GM18517 (cell line): ENCODE data around the gene HIF3A.

Source experiments
- ATAC-seq: cut with Tn5 transposase; IDR thresholded peaks from one replicate; pipeline ENCODE4 v1.9.1; 2021; ENCODE audit warnings: mild to moderate bottlenecking, moderate library complexity; ENCODE audit not compliant: unreplicated experiment

The HIF3A gene

GRCh38 chr19:46324277-46324676, 27.4 kb downstream of the HIF3A start:
- ATAC-seq, result no peak

DNA sequence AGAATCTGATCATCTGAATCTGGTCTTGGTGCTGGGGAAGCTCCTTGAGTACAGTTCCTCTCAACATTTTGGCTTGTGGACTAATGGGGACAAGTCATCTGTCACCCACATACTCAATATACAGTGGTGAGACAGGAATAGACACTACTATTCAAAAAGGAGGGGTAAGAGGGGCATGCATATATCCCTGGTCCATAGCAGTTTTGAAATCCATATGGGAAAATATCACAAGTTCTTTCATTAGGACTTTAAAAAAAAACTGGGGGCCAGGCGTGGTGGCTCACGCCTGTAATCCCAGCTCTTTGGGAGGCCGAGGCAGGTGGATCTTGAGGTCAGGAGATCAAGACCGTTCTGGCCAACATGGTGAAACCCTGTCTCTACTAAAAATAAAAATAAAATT, 29.8 kb downstream of the HIF3A start:
- no peak for ATAC-seq

GRCh38 chr19:46328079-46328478, 31.2 kb downstream of the HIF3A start:
- ATAC-seq, result no peak

DNA sequence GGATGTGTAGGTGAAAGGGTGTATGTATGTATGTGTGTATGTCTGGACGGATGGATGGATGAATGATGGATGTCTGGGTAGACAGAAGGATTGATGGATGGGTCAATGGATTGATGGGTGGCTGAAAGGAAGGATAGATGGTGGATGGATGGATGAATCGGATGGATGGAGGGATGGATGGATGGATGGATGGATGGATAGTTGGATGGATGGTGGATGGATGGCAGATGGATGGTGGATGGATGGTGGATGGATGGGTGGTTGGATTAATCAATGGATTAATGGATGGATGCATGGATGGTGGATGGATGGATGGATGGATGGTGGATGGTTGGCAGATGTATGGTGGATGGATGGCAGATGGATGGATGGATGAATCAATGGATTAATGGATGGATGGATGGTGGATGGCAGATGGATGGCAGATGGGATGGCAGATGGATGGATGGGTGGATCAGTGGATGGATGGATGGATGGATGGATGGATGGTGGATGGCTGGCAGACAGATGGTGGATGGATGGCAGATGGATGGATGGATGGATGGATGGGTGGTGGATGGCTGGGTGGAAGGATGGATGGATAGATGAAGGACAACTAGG, 33.6 kb downstream of the HIF3A start:
- no peak for ATAC-seq

- no peak for ATAC-seq
These were observed 40.6 kb downstream of the HIF3A start for GRCh38 chr19:46337487-46337886.

DNA sequence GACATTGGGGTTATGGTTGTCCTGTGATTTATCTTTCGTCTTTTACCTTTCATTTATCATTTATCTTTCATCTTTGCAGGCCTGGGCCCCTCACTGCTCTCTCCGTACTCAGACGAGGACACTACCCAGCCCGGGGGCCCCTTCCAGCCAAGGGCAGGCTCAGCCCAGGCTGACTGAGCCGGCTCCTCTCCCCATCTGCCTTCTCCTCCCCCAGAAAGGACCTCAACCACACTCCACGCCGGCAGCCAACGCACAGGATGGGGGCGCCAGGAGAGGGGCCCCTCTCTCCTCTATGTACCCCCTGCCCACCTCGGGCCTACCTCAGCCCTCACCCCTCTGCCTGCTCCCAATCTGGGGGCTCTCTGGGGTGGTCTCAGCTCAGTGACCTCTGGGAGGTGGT, 42.6 kb downstream of the HIF3A start:
- ATAC-seq, result no peak

- no peak for ATAC-seq
These were observed 43.3 kb downstream of the HIF3A start for GRCh38 chr19:46340051-46340659.

DNA sequence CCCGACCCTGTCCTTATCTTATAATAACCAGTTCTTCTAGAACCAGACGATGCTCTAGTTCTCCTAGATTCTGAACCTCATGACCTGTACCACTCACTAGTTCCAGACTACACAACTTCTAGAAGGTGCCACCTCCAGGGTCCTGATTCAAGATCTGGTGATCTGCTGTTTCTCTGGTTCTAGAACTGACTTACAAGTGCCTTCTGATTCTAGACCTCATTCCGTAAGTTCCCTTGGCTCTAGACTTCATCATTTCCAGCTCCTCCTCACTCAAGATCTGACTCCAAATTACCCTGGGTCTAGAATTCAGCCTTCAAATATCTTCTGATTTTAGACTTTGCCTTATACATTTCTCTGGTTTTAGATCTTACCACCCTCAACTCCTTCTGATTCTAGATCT, 45.1 kb downstream of the HIF3A start:
- no peak for ATAC-seq

GRCh38 chr19:46344363-46344762, 47.5 kb downstream of the HIF3A start:
- ATAC-seq, result no peak

DNA sequence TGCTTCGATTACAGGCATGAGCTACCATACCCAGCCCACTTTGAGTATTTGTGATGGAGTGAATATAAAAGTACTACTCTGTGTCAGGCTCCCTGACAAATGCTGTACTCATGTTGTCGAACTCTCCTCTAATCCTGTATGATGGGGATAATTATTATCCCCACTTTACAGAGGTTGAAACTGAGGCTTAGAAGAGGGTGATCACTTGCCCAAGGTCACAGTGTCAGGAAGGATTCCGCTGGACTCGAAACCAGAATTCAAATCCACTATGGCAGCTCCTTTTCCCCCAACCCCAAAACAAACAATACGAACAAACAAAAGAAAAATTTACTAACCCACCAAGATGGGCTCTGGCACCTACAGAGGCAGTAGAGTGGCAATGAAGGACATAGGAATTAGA, 48.3 kb downstream of the HIF3A start:
- ATAC-seq, result no peak

GRCh38 chr19:46346821-46347571, 50.2 kb downstream of the HIF3A start, which contains the start of gene PPP5C:
Gene PPP5C, plus strand, starts transcription at chr19:46347087. Its CDS starts 10 bp downstream, at chr19:46347097.
- ATAC-seq, result peak; percentile 53

- no peak for ATAC-seq
These were observed 50.7 kb downstream of the HIF3A start for GRCh38 chr19:46347572-46347883.

GRCh38 chr19:46347985-46348384, 51.1 kb downstream of the HIF3A start:
- ATAC-seq, result no peak

DNA sequence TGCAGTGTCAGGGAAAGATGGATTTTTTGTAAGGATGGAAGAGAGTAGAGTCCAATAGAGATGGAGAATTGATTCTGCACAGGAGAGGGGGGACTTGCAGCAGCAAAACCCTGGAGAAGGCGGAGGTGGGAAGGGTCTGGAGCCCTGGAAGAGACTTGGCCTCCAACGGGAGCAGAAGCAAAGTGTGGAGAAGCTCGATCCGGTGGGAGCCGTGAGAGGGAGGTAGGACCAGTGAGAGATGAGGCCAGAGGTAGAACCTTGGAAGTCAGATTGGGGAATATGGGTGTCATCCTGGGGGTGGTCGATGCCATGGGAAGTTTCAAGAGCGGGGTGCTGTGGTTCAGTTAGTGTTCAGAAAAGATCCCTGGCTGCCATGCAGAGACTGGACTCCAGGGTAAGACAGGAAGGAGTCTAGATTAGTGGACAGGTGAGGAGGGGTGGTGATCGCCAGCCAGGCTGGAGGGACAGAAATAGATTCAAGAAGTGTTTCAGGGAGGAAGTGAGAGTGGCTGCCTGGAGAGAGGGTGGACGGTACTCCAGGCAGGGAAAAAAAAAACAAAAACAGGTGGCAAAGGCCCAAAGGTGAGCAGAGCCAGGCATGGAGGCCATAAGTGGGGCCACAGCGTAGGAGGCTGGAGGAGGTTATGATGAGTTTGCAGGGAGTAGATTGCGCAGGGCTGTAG, 52.6 kb downstream of the HIF3A start:
- no peak for ATAC-seq

DNA sequence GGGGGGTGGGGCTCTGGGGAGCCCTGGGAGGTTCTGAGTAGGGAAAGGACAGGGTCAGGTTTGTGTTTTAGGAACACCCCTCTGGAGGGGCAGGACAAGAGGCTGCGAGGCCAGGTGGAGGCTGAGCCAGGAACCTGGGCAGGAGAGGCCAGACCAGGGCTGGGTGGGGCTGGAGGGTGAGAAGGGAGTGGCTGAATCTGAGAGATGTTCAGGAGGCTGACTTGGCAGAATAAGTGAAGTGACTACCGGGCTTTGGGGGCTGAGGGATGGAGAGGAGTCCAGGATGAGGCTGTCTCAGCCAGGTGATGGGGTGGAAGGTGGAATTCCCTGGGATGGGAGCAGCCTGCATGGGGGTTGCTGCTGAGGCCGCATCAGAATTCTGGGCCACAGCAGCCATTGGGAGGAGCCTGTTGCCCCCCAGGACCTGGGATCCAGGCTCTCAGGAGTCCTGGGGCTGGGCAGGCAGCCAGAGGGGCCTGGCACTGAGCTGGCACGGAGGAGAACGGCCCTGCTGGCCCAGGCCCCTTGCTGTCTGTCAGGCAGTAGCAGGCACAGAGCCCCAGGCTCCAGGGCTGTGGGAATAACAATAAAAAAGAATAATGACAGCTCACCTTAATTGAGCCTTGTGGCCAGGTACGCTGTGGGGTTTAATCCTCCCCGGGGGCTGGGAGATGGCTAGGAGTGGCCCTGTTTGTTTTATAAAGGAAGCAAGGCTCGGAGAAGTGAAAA, 53.4 kb downstream of the HIF3A start:
- no peak for ATAC-seq

DNA sequence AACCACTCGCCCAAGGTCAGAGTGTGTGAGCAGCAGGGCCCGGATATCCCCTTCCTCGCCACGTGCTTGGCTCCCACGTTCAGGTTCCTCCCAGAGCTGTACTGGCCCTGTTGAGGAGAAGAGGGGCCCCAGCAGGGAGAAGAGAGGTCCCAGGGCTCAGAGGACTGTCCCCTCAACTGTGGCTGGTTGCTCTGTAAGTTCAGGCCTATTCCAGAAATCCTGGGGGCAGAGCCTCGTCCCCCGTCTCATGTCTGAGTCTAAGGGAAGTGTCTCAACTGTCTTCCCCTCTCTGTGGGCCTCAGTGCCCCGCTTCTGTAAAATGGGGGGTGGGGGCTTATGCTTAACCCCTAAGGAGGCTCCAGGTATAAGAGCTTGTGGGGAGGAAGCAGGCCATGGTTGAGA, 53.9 kb downstream of the HIF3A start:
- no peak for ATAC-seq

- ATAC-seq, result no peak
These were observed 54.6 kb downstream of the HIF3A start for GRCh38 chr19:46351241-46352041.

DNA sequence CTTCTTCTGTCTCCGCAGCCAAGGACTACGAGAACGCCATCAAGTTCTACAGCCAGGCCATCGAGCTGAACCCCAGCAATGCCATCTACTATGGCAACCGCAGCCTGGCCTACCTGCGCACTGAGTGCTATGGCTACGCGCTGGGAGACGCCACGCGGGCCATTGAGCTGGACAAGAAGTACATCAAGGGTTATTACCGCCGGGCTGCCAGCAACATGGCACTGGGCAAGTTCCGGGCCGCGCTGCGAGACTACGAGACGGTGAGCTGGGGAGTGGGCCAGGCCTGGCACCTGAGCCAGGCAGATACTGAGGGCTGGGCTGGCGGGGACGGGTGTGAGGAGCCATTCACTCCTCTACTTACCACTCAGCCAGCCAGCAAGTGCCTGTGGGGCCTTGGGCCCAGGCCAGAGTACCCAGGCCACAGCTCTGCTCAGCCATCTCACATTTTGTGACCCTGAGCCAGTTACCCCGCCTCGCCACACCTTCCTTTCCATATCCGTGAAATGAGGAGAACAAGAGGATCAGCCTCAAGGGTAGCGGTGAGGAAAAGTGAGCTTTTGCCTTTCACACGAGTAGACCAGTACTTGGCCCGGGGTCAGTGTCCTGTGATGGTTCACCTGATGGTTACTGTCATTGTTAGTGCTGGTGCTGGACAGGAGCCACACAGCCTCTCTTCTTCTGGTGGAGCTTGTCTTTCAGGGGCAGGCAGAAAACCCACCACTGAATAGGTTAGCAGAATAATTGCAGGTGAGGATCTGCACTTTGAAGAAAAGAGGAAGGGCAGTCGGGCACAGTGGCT, 57.1 kb downstream of the HIF3A start:
- no peak for ATAC-seq
